HepG2 (cell line): ENCODE measurements around the gene GPR39. TPM values are rescaled to one million over a fixed set of nuclear protein-coding genes. Genes with fewer than 3 reads are reported as not detected.
A peak's percentile ranks its signal among the peaks of the same experiment; 100 is the strongest.

ENCODE experiments used
- GATAD2A ChIP-seq: IDR thresholded peaks from 2 replicates; pipeline ENCODE4 v1.6.1; 2016
- KLF6 ChIP-seq: IDR thresholded peaks from 2 replicates; pipeline ENCODE4 v1.8.0; 2016; ENCODE audit warnings: missing biosample characterization, missing genetic modification reagents
- MAFG ChIP-seq: sonication (generic); formaldehyde crosslinking; IDR thresholded peaks from 2 replicates; pipeline ENCODE4 v1.5.1; 2020; ENCODE audit warnings: mild to moderate bottlenecking, missing genetic modification reagents
- MEF2D ChIP-seq: sonication (generic); formaldehyde crosslinking; IDR thresholded peaks from 2 replicates; pipeline ENCODE4 v1.5.1; 2020; ENCODE audit warnings: mild to moderate bottlenecking, missing genetic modification reagents
- NCOR1 ChIP-seq: fragments of 200-600 bp; sonication (generic); IDR thresholded peaks from 2 replicates; pipeline ENCODE4 v1.7.0; 2017; ENCODE audit warnings: antibody characterized with exemption, low read length, borderline replicate concordance
- NR2F6 ChIP-seq, 2 experiments: IDR thresholded peaks; 2 replicates each; pipeline ENCODE4 v1.6.1; 2016; ENCODE audit warnings: antibody characterized with exemption in 1 of 2, mild to moderate bottlenecking in 1 of 2
- SALL1 ChIP-seq: sonication (generic); formaldehyde crosslinking; IDR thresholded peaks from 2 replicates; pipeline ENCODE4 v1.8.0; 2022; ENCODE audit warnings: mild to moderate bottlenecking, missing genetic modification reagents
- TSC22D2 ChIP-seq: sonication (generic); formaldehyde crosslinking; IDR thresholded peaks from 2 replicates; pipeline ENCODE4 v1.5.1; 2020; ENCODE audit warnings: missing genetic modification reagents, mild to moderate bottlenecking, borderline replicate concordance
- ZNF207 ChIP-seq: fragments of 450-650 bp; IDR thresholded peaks from 2 replicates; pipeline ENCODE4 v1.6.1; 2016; ENCODE audit warnings: antibody characterized with exemption, borderline replicate concordance
- ZNF556 ChIP-seq: sonication (generic); formaldehyde crosslinking; IDR thresholded peaks from 2 replicates; pipeline ENCODE4 v1.4.0; 2020; ENCODE audit warnings: mild to moderate bottlenecking, missing genetic modification reagents, borderline replicate concordance
- ZNF615 ChIP-seq: sonication (generic); formaldehyde crosslinking; IDR thresholded peaks from 2 replicates; pipeline ENCODE4 v1.5.0; 2020; ENCODE audit warnings: mild to moderate bottlenecking, missing genetic modification reagents, borderline replicate concordance
- ZNF839 ChIP-seq: sonication (generic); formaldehyde crosslinking; IDR thresholded peaks from 2 replicates; pipeline ENCODE4 v1.4.0; 2020; ENCODE audit warnings: missing genetic modification reagents, mild to moderate bottlenecking, borderline replicate concordance
- polyA plus RNA-seq, 8 experiments: library from polyadenylated mRNA; depleted of rRNA in 3 of 8; stranded (reverse) in 7 of 8; unstranded in 1 of 8; fragments of >200 nt; fragmentation: Illumina TruSeq in 4 of 8; extraction: Trizol in 4 of 8; gene quantifications; 2 replicates each; pipeline versions ENCODE4 v1.2.1 to v1.2.3, GENCODE V29; 2011 to 2016; ENCODE audit warnings: low read depth in 4 of 8, missing spikeins in 1 of 8, mixed read lengths in 1 of 8; ENCODE audit not compliant: insufficient read depth in 1 of 8
- total RNA-seq, 5 experiments: library from RNA; depleted of rRNA; stranded (reverse); fragments of >200 nt; fragmentation: Illumina TruSeq; extraction: Trizol; gene quantifications; 2 replicates each; pipeline ENCODE4 v1.2.3, GENCODE V29; 2016; ENCODE audit warnings: low read depth in 1 of 5
- TF ChIP-seq, protein P1 (sequence below): sonication (generic); formaldehyde crosslinking; IDR thresholded peaks from 2 replicates; pipeline ENCODE4 v1.4.0; 2020; ENCODE audit warnings: missing genetic modification reagents, borderline replicate concordance
- TF ChIP-seq, protein P2 (sequence below): conservative IDR thresholded peaks from 2 replicates; pipeline ENCODE4 v1.6.1; 2018; ENCODE audit warnings: missing genetic modification reagents
- TF ChIP-seq, protein P3 (sequence below): sonication (generic); formaldehyde crosslinking; IDR thresholded peaks from 2 replicates; pipeline ENCODE4 v1.9.0; 2021; ENCODE audit warnings: missing genetic modification reagents, mild to moderate bottlenecking, borderline replicate concordance
- TF ChIP-seq, protein P4 (sequence below): sonication (generic); formaldehyde crosslinking; IDR thresholded peaks from one replicate; pipeline ENCODE4 v1.5.1; 2020; ENCODE audit warnings: mild to moderate bottlenecking, missing genetic modification reagents; ENCODE audit errors: not compliant biosample characterization

GPR39 gene
- total and polyA plus RNA-seq, 2 of the 13 experiments (the other 11 are each of a cell fraction or from before 2014, with no cell fraction given) = 0.16 to 0.62 TPM

DNA sequence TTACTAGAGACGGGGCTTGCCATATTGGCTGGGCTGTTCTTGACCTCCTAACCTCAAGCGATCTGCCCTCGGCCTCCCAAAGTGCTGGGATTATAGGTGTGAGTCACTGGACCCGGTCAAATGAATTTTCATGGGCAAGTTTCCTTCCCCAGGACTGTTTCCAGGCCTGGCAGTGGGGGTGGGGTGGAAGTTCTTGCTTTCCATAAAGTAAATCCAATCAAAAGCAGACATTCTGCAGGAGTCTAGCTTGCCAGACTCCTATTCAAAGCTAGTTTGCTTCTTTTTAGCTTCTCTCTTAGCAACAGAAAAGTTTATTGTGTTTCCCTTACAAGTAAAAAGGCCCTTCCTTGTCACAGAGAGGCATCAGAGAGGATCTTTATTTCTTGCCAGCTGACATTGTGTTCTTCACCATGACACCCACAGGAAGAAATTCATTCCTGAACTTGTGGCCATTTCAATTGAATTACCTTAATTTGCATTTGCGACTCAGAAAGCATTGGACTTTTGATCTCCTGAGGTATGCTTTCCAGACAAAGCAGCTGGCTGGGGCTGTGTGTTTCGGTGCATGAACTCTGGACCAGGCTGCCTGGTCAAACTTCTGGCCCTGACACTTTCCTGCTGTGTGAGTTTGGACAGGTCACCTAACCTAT is 215.5 kb downstream of the GPR39 start (continued):
- TF ChIP-seq, protein P1, sequence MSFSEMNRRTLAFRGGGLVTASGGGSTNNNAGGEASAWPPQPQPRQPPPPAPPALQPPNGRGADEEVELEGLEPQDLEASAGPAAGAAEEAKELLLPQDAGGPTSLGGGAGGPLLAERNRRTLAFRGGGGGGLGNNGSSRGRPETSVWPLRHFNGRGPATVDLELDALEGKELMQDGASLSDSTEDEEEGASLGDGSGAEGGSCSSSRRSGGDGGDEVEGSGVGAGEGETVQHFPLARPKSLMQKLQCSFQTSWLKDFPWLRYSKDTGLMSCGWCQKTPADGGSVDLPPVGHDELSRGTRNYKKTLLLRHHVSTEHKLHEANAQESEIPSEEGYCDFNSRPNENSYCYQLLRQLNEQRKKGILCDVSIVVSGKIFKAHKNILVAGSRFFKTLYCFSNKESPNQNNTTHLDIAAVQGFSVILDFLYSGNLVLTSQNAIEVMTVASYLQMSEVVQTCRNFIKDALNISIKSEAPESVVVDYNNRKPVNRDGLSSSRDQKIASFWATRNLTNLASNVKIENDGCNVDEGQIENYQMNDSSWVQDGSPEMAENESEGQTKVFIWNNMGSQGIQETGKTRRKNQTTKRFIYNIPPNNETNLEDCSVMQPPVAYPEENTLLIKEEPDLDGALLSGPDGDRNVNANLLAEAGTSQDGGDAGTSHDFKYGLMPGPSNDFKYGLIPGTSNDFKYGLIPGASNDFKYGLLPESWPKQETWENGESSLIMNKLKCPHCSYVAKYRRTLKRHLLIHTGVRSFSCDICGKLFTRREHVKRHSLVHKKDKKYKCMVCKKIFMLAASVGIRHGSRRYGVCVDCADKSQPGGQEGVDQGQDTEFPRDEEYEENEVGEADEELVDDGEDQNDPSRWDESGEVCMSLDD (CRISPR knock-in tag) = no peak
- no peak for TF ChIP-seq KLF6 (CRISPR knock-in tag)
- TF ChIP-seq MEF2D (CRISPR knock-in tag) = no peak; the same call in 1 of the 2 replicates
- TF ChIP-seq GATAD2A = peak; percentile 41; the same call in 1 of the 2 replicates
- TF ChIP-seq ZNF556 = no peak; the same call in 1 of the 2 replicates
- TF ChIP-seq ZNF615 (CRISPR knock-in tag) = no peak
- TF ChIP-seq, protein P2, sequence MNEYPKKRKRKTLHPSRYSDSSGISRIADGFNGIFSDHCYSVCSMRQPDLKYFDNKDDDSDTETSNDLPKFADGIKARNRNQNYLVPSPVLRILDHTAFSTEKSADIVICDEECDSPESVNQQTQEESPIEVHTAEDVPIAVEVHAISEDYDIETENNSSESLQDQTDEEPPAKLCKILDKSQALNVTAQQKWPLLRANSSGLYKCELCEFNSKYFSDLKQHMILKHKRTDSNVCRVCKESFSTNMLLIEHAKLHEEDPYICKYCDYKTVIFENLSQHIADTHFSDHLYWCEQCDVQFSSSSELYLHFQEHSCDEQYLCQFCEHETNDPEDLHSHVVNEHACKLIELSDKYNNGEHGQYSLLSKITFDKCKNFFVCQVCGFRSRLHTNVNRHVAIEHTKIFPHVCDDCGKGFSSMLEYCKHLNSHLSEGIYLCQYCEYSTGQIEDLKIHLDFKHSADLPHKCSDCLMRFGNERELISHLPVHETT (CRISPR knock-in tag) = no peak
- TF ChIP-seq, protein P3, sequence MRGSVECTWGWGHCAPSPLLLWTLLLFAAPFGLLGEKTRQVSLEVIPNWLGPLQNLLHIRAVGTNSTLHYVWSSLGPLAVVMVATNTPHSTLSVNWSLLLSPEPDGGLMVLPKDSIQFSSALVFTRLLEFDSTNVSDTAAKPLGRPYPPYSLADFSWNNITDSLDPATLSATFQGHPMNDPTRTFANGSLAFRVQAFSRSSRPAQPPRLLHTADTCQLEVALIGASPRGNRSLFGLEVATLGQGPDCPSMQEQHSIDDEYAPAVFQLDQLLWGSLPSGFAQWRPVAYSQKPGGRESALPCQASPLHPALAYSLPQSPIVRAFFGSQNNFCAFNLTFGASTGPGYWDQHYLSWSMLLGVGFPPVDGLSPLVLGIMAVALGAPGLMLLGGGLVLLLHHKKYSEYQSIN (CRISPR knock-in tag) = no peak
- no peak for TF ChIP-seq ZNF839
- no peak for TF ChIP-seq TSC22D2 (CRISPR knock-in tag)
- TF ChIP-seq, protein P4, sequence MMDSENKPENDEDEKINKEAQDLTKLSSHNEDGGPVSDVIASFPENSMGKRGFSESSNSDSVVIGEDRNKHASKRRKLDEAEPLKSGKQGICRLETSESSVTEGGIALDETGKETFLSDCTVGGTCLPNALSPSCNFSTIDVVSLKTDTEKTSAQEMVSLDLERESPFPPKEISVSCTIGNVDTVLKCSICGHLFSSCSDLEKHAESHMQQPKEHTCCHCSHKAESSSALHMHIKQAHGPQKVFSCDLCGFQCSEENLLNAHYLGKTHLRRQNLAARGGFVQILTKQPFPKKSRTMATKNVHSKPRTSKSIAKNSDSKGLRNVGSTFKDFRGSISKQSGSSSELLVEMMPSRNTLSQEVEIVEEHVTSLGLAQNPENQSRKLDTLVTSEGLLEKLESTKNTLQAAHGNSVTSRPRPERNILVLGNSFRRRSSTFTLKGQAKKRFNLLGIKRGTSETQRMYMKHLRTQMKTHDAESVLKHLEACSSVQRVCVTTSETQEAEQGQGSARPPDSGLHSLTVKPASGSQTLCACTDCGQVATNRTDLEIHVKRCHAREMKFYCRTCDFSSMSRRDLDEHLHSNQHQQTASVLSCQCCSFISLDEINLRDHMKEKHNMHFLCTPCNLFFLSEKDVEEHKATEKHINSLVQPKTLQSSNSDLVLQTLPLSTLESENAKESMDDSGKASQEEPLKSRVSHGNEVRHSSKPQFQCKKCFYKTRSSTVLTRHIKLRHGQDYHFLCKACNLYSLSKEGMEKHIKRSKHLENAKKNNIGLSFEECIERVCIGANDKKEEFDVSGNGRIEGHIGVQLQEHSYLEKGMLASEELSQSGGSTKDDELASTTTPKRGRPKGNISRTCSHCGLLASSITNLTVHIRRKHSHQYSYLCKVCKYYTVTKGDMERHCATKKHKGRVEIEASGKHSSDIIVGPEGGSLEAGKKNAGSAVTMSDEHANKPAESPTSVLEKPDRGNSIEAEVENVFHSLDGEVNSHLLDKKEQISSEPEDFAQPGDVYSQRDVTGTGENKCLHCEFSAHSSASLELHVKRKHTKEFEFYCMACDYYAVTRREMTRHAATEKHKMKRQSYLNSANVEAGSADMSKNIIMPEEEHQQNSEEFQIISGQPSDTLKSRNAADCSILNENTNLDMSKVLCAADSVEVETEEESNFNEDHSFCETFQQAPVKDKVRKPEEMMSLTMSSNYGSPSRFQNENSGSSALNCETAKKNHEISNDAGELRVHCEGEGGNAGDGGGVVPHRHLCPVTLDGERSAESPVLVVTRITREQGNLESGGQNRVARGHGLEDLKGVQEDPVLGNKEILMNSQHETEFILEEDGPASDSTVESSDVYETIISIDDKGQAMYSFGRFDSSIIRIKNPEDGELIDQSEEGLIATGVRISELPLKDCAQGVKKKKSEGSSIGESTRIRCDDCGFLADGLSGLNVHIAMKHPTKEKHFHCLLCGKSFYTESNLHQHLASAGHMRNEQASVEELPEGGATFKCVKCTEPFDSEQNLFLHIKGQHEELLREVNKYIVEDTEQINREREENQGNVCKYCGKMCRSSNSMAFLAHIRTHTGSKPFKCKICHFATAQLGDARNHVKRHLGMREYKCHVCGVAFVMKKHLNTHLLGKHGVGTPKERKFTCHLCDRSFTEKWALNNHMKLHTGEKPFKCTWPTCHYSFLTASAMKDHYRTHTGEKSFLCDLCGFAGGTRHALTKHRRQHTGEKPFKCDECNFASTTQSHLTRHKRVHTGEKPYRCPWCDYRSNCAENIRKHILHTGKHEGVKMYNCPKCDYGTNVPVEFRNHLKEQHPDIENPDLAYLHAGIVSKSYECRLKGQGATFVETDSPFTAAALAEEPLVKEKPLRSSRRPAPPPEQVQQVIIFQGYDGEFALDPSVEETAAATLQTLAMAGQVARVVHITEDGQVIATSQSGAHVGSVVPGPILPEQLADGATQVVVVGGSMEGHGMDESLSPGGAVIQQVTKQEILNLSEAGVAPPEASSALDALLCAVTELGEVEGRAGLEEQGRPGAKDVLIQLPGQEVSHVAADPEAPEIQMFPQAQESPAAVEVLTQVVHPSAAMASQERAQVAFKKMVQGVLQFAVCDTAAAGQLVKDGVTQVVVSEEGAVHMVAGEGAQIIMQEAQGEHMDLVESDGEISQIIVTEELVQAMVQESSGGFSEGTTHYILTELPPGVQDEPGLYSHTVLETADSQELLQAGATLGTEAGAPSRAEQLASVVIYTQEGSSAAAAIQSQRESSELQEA (CRISPR knock-in tag) = no peak
- peak; percentile 85; the same call in 1 of the 2 replicates for TF ChIP-seq NCOR1
- peak; percentile 74 for TF ChIP-seq SALL1 (CRISPR knock-in tag)
- TF ChIP-seq NR2F6 (IDR thresholded peaks at IDR 0.05) = peak; percentile 30; the same call in 1 of the 2 replicates
- peak; percentile 65; the same call in 1 of the 2 replicates for TF ChIP-seq NR2F6 (CRISPR knock-in tag; IDR thresholded peaks at IDR 0.05)
- TF ChIP-seq MAFG (CRISPR knock-in tag) = no peak
- TF ChIP-seq ZNF207 = no peak
